GM08714 (cell line): ENCODE data around the gene ACP5.
A peak's percentile ranks its signal among the peaks of the same experiment; 100 is the strongest.

Experiments
- H3K4me3 ChIP-seq: fragments of 200-500 bp; sonication (Bioruptor generic); 2 replicates; pipeline ENCODE4 v1.5.1; 2014; ENCODE audit warnings: mild to moderate bottlenecking, low read length, inconsistent platforms
- ZNF274 ChIP-seq: IDR thresholded peaks from 2 replicates; pipeline ENCODE4 v1.6.1; 2012; ENCODE audit warnings: mild to moderate bottlenecking, low read depth, low read length

The ACP5 gene

DNA sequence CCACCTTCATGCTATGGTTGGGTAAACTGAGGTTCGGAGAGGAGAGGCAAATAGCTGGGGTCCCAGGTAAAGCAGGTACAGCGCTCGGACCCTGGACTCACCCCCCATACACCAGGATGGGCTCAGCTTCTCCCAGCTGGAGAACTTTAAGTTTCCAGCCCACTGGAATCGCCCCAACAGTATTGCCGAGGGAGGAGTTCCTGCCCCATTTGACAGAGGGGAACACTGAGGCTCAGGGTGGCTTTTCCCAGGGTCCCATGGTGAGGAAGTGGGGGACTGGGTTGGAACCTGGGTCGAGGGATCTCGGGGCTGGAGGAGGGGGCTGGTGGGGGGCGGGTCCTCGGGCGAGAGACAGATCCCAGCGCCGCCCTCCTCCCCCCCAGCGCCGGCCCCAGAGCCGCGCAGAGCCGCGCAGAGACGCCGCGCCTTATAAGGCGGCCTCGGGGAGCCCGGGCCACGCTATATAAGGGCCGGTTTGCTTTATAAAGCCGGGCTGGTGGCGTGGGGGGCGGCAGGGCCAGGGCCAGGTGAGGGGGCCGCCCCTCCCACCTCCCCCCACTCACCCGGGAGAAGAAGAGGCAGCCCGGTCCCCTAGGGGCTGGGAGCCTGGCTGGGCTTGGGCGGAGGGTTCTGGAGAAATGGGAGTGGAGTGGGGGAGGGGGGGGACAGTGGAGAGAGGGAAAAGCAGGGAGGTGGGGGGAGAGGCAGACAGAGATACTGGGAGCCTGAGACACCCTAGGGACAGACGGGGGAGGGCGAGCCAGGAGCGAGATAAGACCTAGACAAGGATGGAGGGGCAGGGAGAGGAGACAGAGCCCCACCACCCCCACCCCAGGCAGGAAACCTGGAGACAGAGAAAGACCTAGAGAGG, 37.7 kb downstream of the ACP5 start:
- TF ChIP-seq ZNF274 = no peak
- no peak overlapping the region for H3K4me3 ChIP-seq

DNA sequence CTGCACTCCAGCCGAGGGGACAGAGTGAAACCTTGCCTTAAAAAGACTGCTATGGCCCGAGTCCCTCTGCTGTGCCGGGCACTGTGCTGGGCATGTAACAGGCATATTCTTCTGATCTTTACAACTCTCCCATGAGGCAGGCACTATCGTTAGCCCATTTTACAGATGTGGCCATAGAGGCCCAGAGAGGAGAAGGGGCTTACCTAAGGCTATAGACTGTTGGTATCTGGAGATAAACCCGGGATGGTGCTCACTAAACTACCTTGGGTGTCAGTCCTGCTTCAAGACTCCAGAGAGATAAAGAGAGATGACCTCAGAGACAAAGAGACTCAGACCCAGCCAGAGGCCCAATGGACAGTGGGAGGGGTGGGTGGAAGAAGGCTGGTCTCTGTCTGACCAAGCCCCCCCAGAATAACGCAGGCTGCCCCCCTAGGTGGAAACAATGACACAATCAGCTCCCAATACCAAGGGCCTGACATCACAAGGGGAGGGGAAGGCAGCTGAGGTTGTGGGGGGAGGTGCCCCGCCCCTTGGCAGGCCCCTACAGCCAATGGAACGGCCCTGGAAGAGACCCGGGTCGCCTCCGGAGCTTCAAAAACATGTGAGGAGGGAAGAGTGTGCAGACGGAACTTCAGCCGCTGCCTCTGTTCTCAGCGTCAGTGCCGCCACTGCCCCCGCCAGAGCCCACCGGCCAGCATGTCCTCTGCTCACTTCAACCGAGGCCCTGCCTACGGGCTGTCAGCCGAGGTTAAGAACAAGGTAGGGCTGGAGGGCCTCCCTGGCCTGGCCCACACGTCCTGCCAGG, 39.0 kb downstream of the ACP5 start, which contains the start of gene CNN1:
Gene CNN1, plus strand, starts transcription at position 620 of the 805 bp plus-strand sequence. Its CDS starts 77 bp downstream, at position 697.
- H3K4me3 ChIP-seq = no peak within 1 kb of the TSS
- no peak for TF ChIP-seq ZNF274

DNA sequence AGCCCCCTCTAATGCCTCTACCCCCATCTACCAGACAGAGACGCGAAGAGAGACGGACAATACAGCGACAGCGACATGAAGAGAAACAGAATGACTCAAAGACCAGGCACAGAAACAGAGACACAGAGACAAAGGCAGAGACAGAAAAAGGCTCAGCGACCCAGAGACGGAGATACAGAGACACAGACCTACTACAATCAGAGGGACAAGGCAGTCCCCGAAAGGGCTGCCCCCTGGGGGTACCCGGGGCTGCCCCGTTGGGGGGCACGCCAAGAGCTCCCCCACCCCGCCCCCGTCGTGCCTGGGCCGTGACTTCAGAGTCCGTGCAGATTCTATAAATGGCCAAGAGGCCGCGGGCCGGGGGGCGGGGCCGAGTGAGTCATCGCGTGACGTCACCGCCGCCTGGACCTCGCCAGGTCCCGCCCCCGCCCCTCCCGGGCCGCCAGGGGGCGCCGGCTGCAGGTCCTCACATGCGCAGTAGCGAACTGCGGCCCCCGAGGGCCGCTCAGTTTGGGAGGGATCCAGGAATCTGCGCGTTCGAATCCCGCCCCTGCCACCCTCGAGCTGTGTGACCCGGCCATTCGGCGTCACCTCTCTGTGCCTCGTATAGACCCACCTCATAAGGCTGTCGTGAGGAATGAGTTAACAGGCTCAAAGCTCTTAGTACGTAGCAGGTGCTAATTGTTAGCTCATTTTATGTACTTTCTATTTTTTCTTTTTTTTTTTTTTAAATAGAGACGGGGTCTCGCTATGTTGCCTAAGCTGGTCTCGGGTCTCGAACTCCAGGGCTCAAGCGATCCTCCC, 41.5 kb downstream of the ACP5 start:
- no peak for TF ChIP-seq ZNF274
- peak overlapping the region; percentile 0; the same call in 1 of the 2 replicates for H3K4me3 ChIP-seq

DNA sequence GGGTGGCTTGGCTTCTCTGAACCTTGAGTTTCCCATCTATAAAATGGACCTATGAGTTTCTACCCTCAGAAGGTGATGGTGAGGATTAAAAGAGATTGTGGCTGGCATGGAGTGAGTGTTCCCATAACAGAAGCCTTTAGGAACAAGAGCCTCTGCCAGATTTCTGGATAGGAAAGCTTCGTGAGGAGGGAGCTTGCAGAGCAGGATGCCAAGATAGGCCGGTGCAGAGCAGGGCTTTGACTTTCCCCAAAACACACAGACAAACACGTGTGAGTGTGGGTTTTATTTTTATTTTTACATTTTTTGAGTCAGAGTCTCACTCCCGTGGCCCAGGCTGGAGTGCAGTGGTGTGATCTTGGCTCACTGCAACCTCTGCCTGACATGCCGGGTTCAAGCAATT, 42.5 kb downstream of the ACP5 start:
- no peak overlapping the region for H3K4me3 ChIP-seq
- TF ChIP-seq ZNF274 = no peak

DNA sequence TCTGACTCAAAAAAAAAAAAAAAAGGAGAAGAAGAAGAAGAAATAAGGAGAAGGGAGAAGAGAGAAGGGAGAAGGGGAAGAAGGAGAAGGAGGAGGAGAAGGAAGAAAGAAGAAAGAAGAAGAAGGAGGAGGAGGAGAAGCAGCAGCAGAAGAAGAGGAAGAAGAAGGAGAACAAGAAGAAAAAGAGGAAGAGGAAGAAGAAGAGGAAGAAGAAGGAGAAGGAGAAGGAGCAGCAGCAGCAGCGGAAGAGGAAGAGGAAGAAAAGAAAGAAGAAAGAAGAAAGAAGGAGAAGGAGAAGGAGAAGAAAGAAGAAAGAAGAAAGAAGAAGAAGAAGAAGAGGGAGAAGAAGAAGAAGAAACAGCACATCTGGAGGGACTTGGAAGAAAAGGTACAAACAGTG, 42.9 kb downstream of the ACP5 start:
- no peak overlapping the region for H3K4me3 ChIP-seq
- TF ChIP-seq ZNF274 = no peak

DNA sequence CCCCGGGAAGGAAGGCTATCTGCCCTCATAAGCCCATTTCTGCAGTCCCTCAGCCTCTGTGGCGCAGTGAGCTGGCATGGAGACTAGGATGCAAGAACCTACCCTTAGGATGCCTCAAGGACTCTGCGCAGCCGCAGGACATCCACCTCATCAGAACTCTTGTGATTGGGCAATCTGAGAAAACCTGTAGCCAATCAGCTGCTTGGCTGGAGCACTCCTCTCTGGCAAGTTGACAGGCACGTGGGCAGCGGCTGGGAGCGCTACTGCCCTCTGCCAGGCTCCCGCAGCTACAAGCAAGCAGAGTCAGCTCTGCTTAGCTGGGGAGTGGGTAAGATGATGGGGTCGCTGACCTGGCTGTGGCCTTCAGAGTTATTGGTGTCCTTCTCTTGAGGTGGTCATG, 47.0 kb downstream of the ACP5 start:
- no peak overlapping the region for H3K4me3 ChIP-seq
- TF ChIP-seq ZNF274 = no peak

DNA sequence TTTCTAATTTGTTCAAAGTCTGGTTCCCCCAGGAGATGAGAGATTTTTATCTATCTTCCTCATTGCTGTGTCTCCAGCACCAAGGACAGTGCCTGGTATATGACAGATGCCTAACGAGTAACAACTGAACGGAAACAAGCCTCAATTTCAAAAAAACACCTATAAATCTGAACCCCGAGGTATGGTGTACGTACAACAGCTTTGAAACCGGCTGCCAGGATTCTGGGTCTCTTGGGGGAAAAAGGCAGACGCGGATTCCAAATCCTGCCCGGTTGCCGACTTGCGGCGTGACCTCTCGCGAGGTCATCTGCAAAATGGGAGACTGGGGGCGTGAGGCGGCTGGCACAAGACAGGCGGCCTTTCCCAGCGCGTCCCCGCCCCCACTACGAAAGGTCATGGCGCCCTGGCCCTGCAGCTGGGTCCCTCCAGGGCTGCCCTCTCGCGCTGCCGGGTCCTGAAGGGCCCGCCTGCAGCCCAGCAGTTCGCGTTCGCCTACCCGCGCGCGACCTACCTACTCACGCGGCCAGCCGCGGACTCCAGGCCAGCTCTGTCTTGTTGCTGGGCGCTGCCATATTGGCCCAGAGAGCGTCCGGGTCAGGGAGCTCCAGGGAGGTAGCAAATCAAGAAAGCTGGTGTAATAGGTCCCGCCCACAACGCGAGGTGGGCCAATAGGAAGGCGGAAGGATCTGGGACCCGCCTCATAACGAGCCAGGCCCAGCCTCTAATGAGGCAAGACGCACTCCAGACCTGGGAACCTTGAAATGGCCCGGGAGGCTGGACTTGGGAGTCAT, 48.7 kb downstream of the ACP5 start, which contains the start of gene ECSIT:
Gene ECSIT, minus strand, starts transcription at position 584 of the 791 bp plus-strand sequence. CDS start 9,964 bp downstream, outside the sequence.
- peak within 1 kb of the TSS; percentile 85 for H3K4me3 ChIP-seq
- TF ChIP-seq ZNF274 = no peak
